Measurements from ENCODE around the gene INO80B. TPM values are rescaled to one million over a fixed set of nuclear protein-coding genes. Genes with fewer than 3 reads are reported as not detected.

Gene INO80B
- total and polyA plus RNA-seq, 2 of the 8 experiments (the other 6 are each of a cell fraction or from before 2014, with no cell fraction given): 3.9 to 18.5 TPM

DNA sequence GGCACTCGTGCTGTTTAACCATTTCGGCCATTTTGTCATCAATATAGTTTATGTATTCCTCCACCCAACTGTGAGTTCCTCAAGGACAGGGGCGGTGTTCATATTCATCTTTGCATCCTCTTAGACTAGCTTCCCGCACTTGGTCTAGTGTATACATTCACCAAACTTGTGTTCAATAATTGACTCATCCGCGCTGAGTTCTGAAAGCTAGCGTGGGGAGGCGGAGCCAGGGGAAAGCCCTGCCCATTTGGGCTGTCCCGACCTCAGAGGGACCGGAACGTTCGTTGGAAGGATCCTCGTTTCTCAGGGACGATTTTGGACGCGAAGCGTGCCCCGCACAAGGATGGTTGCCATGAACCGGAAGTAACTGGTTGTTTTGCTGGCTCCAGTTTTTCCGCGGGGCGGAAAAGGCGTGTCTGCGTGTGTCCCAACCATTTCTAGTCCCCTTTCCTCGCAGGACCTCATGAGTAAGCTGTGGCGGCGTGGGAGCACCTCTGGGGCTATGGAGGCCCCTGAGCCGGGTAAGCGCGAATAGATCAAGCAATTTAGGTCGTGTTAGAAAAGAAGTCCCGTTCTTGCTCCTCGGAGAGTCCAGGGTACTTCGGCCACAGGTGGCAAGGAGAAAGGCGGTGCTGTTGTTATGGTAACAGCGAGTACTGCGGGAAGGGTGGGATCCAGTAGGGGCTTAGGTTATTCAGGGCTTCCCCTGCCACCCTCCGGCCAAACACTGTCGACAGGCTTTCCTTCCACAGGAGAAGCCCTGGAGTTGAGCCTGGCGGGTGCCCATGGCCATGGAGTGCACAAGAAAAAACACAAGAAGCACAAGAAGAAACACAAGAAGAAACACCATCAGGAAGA is at the start of gene INO80B (continued):
- TF ChIP-seq EZH2 (IDR thresholded peaks at IDR 0.05; ENCODE audit: low read depth, low read length, severe bottlenecking) (no peak), TCF12 (IDR thresholded peaks at IDR 0.05; ENCODE audit: low read depth, low read length) (0 out of 2 replicates have a peak, but pooled peaks have one; percentile 56), RAD21 (IDR thresholded peaks at IDR 0.05 in 1 of 2, conservative IDR thresholded peaks at IDR 0.05 in 1 of 2; ENCODE audit: low read depth in 2 of 2, low read length in 2 of 2) (peak; percentile 12 to 21; a peak in 1 of 4 replicates), NANOG (IDR thresholded peaks at IDR 0.05; ENCODE audit: insufficient read depth, low read depth, low read length, poor library complexity, severe bottlenecking) (no peak), TAF1 (IDR thresholded peaks at IDR 0.05; ENCODE audit: low read depth, low read length) (peak; percentile 77), ASH2L (IDR thresholded peaks at IDR 0.05; ENCODE audit: low read length) (peak; percentile 60), SP1 (IDR thresholded peaks at IDR 0.05; ENCODE audit: low read depth, low read length) (peak; percentile 92), JUN (IDR thresholded peaks at IDR 0.05; ENCODE audit: low read depth, low read length) (no peak), FOSL1 (IDR thresholded peaks at IDR 0.05; ENCODE audit: insufficient read depth, low read depth, low read length) (no peak), CHD2 (IDR thresholded peaks at IDR 0.05; ENCODE audit: low read length) (peak; percentile 88), SP4 (IDR thresholded peaks at IDR 0.05; ENCODE audit: low read length) (peak; percentile 97), SIN3A (conservative IDR thresholded peaks at IDR 0.05 in 1 of 2, IDR thresholded peaks at IDR 0.05 in 1 of 2; ENCODE audit: low read depth in 1 of 2, low read length in 2 of 2) (peak; percentile 95 to 100; a peak in 3 of 4 replicates), POU5F1 (IDR thresholded peaks at IDR 0.05; ENCODE audit: low read depth, low read length) (no peak), MAFK (IDR thresholded peaks at IDR 0.05; ENCODE audit: low read depth, low read length) (peak; percentile 21; the same call in 1 of the 2 replicates), SRF (IDR thresholded peaks at IDR 0.05; ENCODE audit: low read depth, low read length) (peak; percentile 51; the same call in 1 of the 2 replicates), BCL11A (IDR thresholded peaks at IDR 0.05; ENCODE audit: low read depth in 2 of 2, low read length in 2 of 2) (no peak), BACH1 (IDR thresholded peaks at IDR 0.05; ENCODE audit: low read length) (peak; percentile 88), RFX5 (IDR thresholded peaks at IDR 0.05; ENCODE audit: borderline replicate concordance, low read depth, low read length) (no peak), TAF7 (optimal IDR thresholded peaks at IDR 0.05; ENCODE audit: borderline replicate concordance, low read depth, low read length) (peak; percentile 37), EGR1 (IDR thresholded peaks at IDR 0.05; ENCODE audit: borderline replicate concordance, low read depth, low read length) (0 out of 2 replicates have a peak, but pooled peaks have one; percentile 24)
- TF ChIP-seq, protein P1, sequence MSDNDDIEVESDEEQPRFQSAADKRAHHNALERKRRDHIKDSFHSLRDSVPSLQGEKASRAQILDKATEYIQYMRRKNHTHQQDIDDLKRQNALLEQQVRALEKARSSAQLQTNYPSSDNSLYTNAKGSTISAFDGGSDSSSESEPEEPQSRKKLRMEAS (IDR thresholded peaks at IDR 0.05): peak; percentile 82
- TF ChIP-seq, protein P2, sequence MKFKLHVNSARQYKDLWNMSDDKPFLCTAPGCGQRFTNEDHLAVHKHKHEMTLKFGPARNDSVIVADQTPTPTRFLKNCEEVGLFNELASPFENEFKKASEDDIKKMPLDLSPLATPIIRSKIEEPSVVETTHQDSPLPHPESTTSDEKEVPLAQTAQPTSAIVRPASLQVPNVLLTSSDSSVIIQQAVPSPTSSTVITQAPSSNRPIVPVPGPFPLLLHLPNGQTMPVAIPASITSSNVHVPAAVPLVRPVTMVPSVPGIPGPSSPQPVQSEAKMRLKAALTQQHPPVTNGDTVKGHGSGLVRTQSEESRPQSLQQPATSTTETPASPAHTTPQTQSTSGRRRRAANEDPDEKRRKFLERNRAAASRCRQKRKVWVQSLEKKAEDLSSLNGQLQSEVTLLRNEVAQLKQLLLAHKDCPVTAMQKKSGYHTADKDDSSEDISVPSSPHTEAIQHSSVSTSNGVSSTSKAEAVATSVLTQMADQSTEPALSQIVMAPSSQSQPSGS (IDR thresholded peaks at IDR 0.05; ENCODE audit: low read length): peak; percentile 82; the same call in 1 of the 2 replicates
